ENCODE results near the gene EARS2.

- TF ChIP-seq CTCF (IDR thresholded peaks at IDR 0.05) (no peak), POLR2A (IDR thresholded peaks at IDR 0.05) (no peak)
Observed at GRCh38 chr16:23515881-23516280, 41.3 kb downstream of the EARS2 start.
